Measurements from ENCODE around the gene PIWIL1. TPM values are rescaled to one million over a fixed set of nuclear protein-coding genes. Genes with fewer than 3 reads are reported as not detected.

PIWIL1 gene
- total RNA-seq, 4 donors from 2014 or later = 0.55 TPM; not detected in 3

DNA sequence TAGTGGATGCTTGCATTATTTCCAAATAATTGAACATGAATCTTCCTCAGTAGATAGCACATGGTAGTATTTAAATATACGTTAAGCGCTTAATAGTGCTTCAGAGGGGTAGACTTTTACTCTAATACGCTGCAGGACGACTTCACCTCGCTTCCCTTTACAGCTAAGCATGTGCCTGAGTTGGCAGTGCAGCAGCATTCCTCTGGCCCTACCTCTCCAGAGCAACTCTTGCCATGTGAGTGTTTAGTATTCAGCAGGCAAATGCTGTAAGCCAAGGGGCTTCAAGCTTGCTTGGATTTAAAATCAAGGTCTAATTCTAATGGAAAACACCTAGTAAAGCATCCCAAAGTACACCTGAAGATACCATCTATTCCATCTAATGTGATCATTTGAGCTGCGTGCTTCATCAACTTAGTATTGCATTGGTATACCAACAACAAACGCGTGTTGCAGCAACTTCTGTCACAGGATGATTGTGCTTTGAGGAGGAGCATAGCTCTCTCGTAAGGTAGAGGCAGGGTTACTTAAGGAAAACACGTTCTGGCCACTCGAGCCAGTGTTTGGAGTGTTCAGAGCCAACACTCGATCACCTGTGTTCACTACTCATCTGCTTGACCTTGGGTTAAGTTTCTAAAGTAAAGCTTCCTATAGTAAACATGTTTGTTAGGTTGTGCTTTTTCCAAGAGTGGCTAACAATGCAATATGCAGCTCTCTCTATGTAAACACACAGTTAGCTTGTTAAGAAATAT, 60.6 kb downstream of the PIWIL1 start:
- TF ChIP-seq EP300 (IDR thresholded peaks at IDR 0.05; ENCODE audit: low read depth) (no peak), POLR2A (IDR thresholded peaks at IDR 0.05) (no peak), POLR2AphosphoS5 (IDR thresholded peaks at IDR 0.05) (no peak)
- TF ChIP-seq, protein P1, sequence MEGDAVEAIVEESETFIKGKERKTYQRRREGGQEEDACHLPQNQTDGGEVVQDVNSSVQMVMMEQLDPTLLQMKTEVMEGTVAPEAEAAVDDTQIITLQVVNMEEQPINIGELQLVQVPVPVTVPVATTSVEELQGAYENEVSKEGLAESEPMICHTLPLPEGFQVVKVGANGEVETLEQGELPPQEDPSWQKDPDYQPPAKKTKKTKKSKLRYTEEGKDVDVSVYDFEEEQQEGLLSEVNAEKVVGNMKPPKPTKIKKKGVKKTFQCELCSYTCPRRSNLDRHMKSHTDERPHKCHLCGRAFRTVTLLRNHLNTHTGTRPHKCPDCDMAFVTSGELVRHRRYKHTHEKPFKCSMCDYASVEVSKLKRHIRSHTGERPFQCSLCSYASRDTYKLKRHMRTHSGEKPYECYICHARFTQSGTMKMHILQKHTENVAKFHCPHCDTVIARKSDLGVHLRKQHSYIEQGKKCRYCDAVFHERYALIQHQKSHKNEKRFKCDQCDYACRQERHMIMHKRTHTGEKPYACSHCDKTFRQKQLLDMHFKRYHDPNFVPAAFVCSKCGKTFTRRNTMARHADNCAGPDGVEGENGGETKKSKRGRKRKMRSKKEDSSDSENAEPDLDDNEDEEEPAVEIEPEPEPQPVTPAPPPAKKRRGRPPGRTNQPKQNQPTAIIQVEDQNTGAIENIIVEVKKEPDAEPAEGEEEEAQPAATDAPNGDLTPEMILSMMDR (IDR thresholded peaks at IDR 0.05) = no peak
- H3K27me3 ChIP-seq = no peaks in the 10 kb centered on the region
- DNase-seq = no peak
- 71 to 73% methylated on average over 6 to 12 of the region's 12 CpGs for WGBS, 2 donors (ENCODE audit: low coverage in 1 of 2)
- no peaks in the 10 kb centered on the region for H3K4me1 ChIP-seq
- in situ Hi-C loops (cut with MboI; ENCODE audit: low pct_ligation_motif_present in 1 of 4, low pct_unique_long_range_greater_than_20kb in 1 of 4, low sequenced_read_pairs in 3 of 4) = no loop called here
- H3K4me3 ChIP-seq = no peak overlapping the region
- H3K27ac ChIP-seq = no peak overlapping the region
- intact Hi-C loops (cut with DNase I; ENCODE audit: low total_unique reads) = no loop called here
- H3K9me3 ChIP-seq = no peaks in the 10 kb centered on the region
- no peaks in the 10 kb centered on the region for H3K36me3 ChIP-seq

DNA sequence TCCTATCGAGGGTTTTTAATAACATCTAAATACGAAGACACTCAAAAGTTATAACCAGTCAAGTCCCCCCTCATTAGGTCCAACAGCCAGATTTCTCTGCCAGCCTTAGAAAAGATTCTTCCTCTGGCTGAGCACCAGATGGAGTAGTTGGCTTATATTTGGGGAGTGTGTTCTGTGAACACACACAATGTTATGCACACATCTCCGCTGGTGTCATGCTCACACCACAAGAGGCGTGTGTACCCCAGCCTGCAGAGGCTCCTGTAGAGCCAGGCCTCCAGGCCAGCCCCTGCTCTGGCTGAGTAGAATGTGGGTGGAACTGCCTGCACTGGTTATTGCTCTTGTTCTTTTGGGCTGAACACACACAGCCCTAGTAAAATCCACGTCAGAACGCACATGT, 64.0 kb downstream of the PIWIL1 start:
- intact Hi-C loops (cut with DNase I; ENCODE audit: low total_unique reads) = no loop called here

DNA sequence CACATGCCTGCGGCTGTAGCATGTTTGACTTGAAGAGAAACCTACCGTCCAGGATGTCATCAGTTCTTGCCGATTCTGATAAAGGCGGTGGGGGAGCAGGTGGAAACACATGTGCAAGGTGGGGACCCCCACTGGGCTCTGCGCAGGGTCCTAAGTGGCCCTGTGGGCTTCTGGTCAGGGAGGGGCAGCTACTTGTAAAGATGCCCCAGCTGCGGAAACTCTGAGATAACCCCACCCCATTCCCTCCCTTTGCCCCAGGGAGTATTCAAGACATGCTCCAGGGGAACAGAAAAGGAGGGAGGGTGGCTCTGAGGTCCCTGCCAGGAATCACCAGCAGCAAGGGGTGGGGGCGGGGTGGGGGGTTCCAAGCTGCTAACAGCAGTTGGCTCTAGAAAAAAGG, 67.6 kb downstream of the PIWIL1 start:
- no peak overlapping the region for H3K27ac ChIP-seq
- H3K4me3 ChIP-seq = no peak overlapping the region
- intact Hi-C loops (cut with DNase I; ENCODE audit: low total_unique reads) (no loop called here), in situ Hi-C loops (cut with MboI; ENCODE audit: low pct_ligation_motif_present in 1 of 4, low pct_unique_long_range_greater_than_20kb in 1 of 4, low sequenced_read_pairs in 3 of 4) (loop anchor here in 1 of 4 donors (10.0 kb wide), 1 partner anchor 339 kb away; no protein-coding TSS in a partner anchor)
- TF ChIP-seq, protein P1 (IDR thresholded peaks at IDR 0.05) = no peak
- TF ChIP-seq POLR2A (IDR thresholded peaks at IDR 0.05) = no peak
- no peak for TF ChIP-seq POLR2AphosphoS5 (IDR thresholded peaks at IDR 0.05)
- no peak for TF ChIP-seq EP300 (IDR thresholded peaks at IDR 0.05; ENCODE audit: low read depth)
- H3K4me1 ChIP-seq = no peaks in the 10 kb centered on the region
- H3K27me3 ChIP-seq = no peaks in the 10 kb centered on the region
- no peaks in the 10 kb centered on the region for H3K9me3 ChIP-seq
- H3K36me3 ChIP-seq = no peaks in the 10 kb centered on the region
- WGBS, 2 donors (ENCODE audit: low coverage in 1 of 2) = 56 to 68% methylated on average over 1 to 6 of the region's 7 CpGs
- no peak for DNase-seq

More for the DNA sequence above, 64.0 kb downstream of the PIWIL1 start:
- H3K27me3 ChIP-seq = no peaks in the 10 kb centered on the region
- no peak for DNase-seq
- TF ChIP-seq, protein P1 (IDR thresholded peaks at IDR 0.05) = peak in 3 of 5 experiments; percentile 13 to 43 (median 25)
- TF ChIP-seq POLR2AphosphoS5 (IDR thresholded peaks at IDR 0.05) = no peak
- H3K4me1 ChIP-seq = no peaks in the 10 kb centered on the region
- H3K4me3 ChIP-seq = no peak overlapping the region
- no peak overlapping the region for H3K27ac ChIP-seq
- no peaks in the 10 kb centered on the region for H3K36me3 ChIP-seq
- WGBS, 2 donors (ENCODE audit: low coverage in 1 of 2) = 75 to 81% methylated on average over 2 to 6 of the region's 6 CpGs
- in situ Hi-C loops (cut with MboI; ENCODE audit: low pct_ligation_motif_present in 1 of 4, low pct_unique_long_range_greater_than_20kb in 1 of 4, low sequenced_read_pairs in 3 of 4) = loop anchor here in 1 of 4 donors (10.0 kb wide), 1 partner anchor 343 kb away; no protein-coding TSS in a partner anchor
- H3K9me3 ChIP-seq = no peaks in the 10 kb centered on the region

DNA sequence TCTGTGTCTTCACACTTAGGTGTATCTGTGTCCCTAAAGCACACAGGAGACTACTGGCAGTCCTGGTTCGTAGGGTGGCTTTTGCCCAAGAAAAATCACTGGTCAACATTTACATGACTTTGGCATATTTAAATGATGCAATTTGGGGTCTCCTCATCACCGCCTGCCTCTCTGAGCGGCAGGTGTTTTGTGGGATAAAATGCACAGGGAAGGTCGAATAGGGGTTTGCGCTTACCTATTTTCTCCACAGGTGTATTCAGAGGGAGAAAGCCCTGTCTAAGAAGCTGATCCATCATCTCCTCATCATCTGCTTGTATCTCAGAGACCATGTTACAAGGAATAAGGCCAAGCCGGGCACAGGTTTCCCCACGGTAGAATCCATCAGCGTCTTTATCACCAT, 74.7 kb downstream of the PIWIL1 start:
- intact Hi-C loops (cut with DNase I; ENCODE audit: low total_unique reads) = no loop called here
- DNase-seq = no peak
- Histone ChIP-seq H3K4me3 (no peak overlapping the region), H3K27ac (no peak overlapping the region), H3K36me3 (no peaks in the 10 kb centered on the region), H3K4me1 (no peaks in the 10 kb centered on the region), H3K9me3 (no peaks in the 10 kb centered on the region), H3K27me3 (no peaks in the 10 kb centered on the region)
- TF ChIP-seq POLR2AphosphoS5 (IDR thresholded peaks at IDR 0.05) (no peak), EP300 (IDR thresholded peaks at IDR 0.05; ENCODE audit: low read depth) (no peak), POLR2A (IDR thresholded peaks at IDR 0.05) (no peak)
- TF ChIP-seq, protein P1 (IDR thresholded peaks at IDR 0.05) = no peak
- WGBS, 2 donors (ENCODE audit: low coverage in 1 of 2) = 94 to 100% methylated on average over 6 to 8 of the region's 8 CpGs
- in situ Hi-C loops (cut with MboI; ENCODE audit: low pct_ligation_motif_present in 1 of 4, low pct_unique_long_range_greater_than_20kb in 1 of 4, low sequenced_read_pairs in 3 of 4) = no loop called here

Measured in transverse colon (tissue), 4 donors.